HepG2 (cell line): ENCODE results near the gene FN1. TPM values are rescaled to one million over a fixed set of nuclear protein-coding genes. Genes with fewer than 3 reads are reported as not detected.

ENCODE experiments used
- ARID5B ChIP-seq: IDR thresholded peaks from 2 replicates; pipeline ENCODE4 v1.4.0; 2020; ENCODE audit warnings: mild to moderate bottlenecking, missing genetic modification reagents
- ARNT2 ChIP-seq: sonication (generic); formaldehyde crosslinking; IDR thresholded peaks from 2 replicates; pipeline ENCODE4 v1.8.0; 2022; ENCODE audit warnings: mild to moderate bottlenecking, low read depth, missing genetic modification reagents, moderate library complexity
- ASH2L ChIP-seq: fragments of 300-600, 200-600 bp; sonication (generic); IDR thresholded peaks from 2 replicates; pipeline ENCODE4 v1.7.0; 2017; ENCODE audit warnings: low read depth, mild to moderate bottlenecking, moderate library complexity, mixed read lengths, low read length; ENCODE audit not compliant: insufficient read length
- GLI4 ChIP-seq: sonication (generic); formaldehyde crosslinking; IDR thresholded peaks from 2 replicates; pipeline ENCODE4 v1.5.1; 2020; ENCODE audit warnings: missing genetic modification reagents, mild to moderate bottlenecking, moderate library complexity, borderline replicate concordance
- HNF1B ChIP-seq: sonication (generic); formaldehyde crosslinking; IDR thresholded peaks from 2 replicates; pipeline ENCODE4 v1.5.1; 2020; ENCODE audit warnings: mild to moderate bottlenecking, moderate library complexity, missing genetic modification reagents
- MXD3 ChIP-seq: IDR thresholded peaks from 2 replicates; pipeline ENCODE4 v1.6.1; 2016; ENCODE audit warnings: mild to moderate bottlenecking, missing biosample characterization, missing genetic modification reagents
- NR2F1 ChIP-seq, 2 experiments: fragments of 450-650 bp in 1 of 2; formaldehyde crosslinking in 1 of 2; IDR thresholded peaks; 2 replicates each; pipeline versions ENCODE4 v1.5.0 to v1.6.1; 2016 to 2020; ENCODE audit warnings: mild to moderate bottlenecking in 1 of 2, missing compliant biosample characterization in 1 of 2, missing genetic modification reagents in 1 of 2, moderate library complexity in 1 of 2
- ZBTB4 ChIP-seq: sonication (generic); formaldehyde crosslinking; IDR thresholded peaks from 2 replicates; pipeline ENCODE4 v1.4.0; 2020; ENCODE audit warnings: missing genetic modification reagents, mild to moderate bottlenecking, borderline replicate concordance
- ZKSCAN5 ChIP-seq: sonication (generic); formaldehyde crosslinking; IDR thresholded peaks from 2 replicates; pipeline ENCODE4 v1.5.1; 2020; ENCODE audit warnings: mild to moderate bottlenecking, missing genetic modification reagents
- ZNF3 ChIP-seq: IDR thresholded peaks from 2 replicates; pipeline ENCODE4 v1.7.0; 2017; ENCODE audit warnings: inconsistent platforms
- ZNF503 ChIP-seq: sonication (generic); formaldehyde crosslinking; IDR thresholded peaks from 2 replicates; pipeline ENCODE4 v1.4.0; 2020; ENCODE audit warnings: missing genetic modification reagents
- ZNF546 ChIP-seq: sonication (generic); formaldehyde crosslinking; conservative IDR thresholded peaks from 2 replicates; pipeline ENCODE4 v1.8.1; 2023; ENCODE audit warnings: mild to moderate bottlenecking, missing genetic modification reagents
- ZNF557 ChIP-seq: sonication (generic); formaldehyde crosslinking; IDR thresholded peaks from 2 replicates; pipeline ENCODE4 v1.4.0; 2020; ENCODE audit warnings: missing genetic modification reagents
- ZNF747 ChIP-seq: sonication (generic); formaldehyde crosslinking; IDR thresholded peaks from 2 replicates; pipeline ENCODE4 v1.8.1; 2023; ENCODE audit warnings: missing genetic modification reagents, mild to moderate bottlenecking, borderline replicate concordance
- ZNF816 ChIP-seq: sonication (generic); formaldehyde crosslinking; IDR thresholded peaks from 2 replicates; pipeline ENCODE4 v1.8.0; 2022; ENCODE audit warnings: missing genetic modification reagents, mild to moderate bottlenecking, borderline replicate concordance
- polyA plus RNA-seq, 8 experiments: library from polyadenylated mRNA; depleted of rRNA in 3 of 8; stranded (reverse) in 7 of 8; unstranded in 1 of 8; fragments of >200 nt; fragmentation: Illumina TruSeq in 4 of 8; extraction: Trizol in 4 of 8; gene quantifications; 2 replicates each; pipeline versions ENCODE4 v1.2.1 to v1.2.3, GENCODE V29; 2011 to 2016; ENCODE audit warnings: low read depth in 4 of 8, missing spikeins in 1 of 8, mixed read lengths in 1 of 8; ENCODE audit not compliant: insufficient read depth in 1 of 8
- total RNA-seq, 5 experiments: library from RNA; depleted of rRNA; stranded (reverse); fragments of >200 nt; fragmentation: Illumina TruSeq; extraction: Trizol; gene quantifications; 2 replicates each; pipeline ENCODE4 v1.2.3, GENCODE V29; 2016; ENCODE audit warnings: low read depth in 1 of 5

FN1 gene
- total and polyA plus RNA-seq, 2 of the 13 experiments (the other 11 are each of a cell fraction or from before 2014, with no cell fraction given): 1,847 to 6,471 TPM

GRCh38 chr2:215435280-215435869 is 493 bp downstream of the FN1 start (continued):
- TF ChIP-seq ASH2L: peak; percentile 53
- peak; percentile 55; the same call in 1 of the 2 replicates for TF ChIP-seq ZNF747 (CRISPR knock-in tag)
- peak; percentile 55; the same call in 1 of the 2 replicates for TF ChIP-seq ZKSCAN5 (CRISPR knock-in tag)
- TF ChIP-seq ZNF557 (CRISPR knock-in tag): no peak; the same call in 1 of the 2 replicates
- no peak for TF ChIP-seq NR2F1 (CRISPR knock-in tag; IDR thresholded peaks at IDR 0.05)
- TF ChIP-seq HNF1B: no peak
- TF ChIP-seq ZNF503 (CRISPR knock-in tag): peak; percentile 21; the same call in 1 of the 2 replicates
- TF ChIP-seq ARID5B (CRISPR knock-in tag): peak; percentile 40; the same call in 1 of the 2 replicates
- TF ChIP-seq ZBTB4 (CRISPR knock-in tag): peak; percentile 72; the same call in 1 of the 2 replicates
- no peak for TF ChIP-seq ZNF3 (CRISPR knock-in tag)
- no peak for TF ChIP-seq ZNF816 (CRISPR knock-in tag)
- peak; percentile 93; the same call in 1 of the 2 replicates for TF ChIP-seq ARNT2 (CRISPR knock-in tag)
- TF ChIP-seq MXD3 (CRISPR knock-in tag): no peak
- TF ChIP-seq GLI4 (CRISPR knock-in tag): peak; percentile 61; the same call in 1 of the 2 replicates
- peak; percentile 20; the same call in 1 of the 2 replicates for TF ChIP-seq ZNF546 (CRISPR knock-in tag)
